ENCODE results near the gene LEFTY1. TPM values are rescaled to one million over a fixed set of nuclear protein-coding genes. Genes with fewer than 3 reads are reported as not detected.
A peak's percentile ranks its signal among the peaks of the same experiment; 100 is the strongest.

LEFTY1 gene
- total RNA-seq, 2 donors from 2014 or later, result 1.7 to 2.0 TPM

GRCh38 chr1:225866981-225867380 lies 22.0 kb downstream of the LEFTY1 start:
- Histone ChIP-seq H3K4me1 (replicated peaks) (no peaks in the 10 kb centered on the region), H3K27me3 (replicated peaks; ENCODE audit: insufficient read depth) (no peaks in the 10 kb centered on the region)
- WGBS, result 41% methylated on average over 6 of the region's 6 CpGs

DNA sequence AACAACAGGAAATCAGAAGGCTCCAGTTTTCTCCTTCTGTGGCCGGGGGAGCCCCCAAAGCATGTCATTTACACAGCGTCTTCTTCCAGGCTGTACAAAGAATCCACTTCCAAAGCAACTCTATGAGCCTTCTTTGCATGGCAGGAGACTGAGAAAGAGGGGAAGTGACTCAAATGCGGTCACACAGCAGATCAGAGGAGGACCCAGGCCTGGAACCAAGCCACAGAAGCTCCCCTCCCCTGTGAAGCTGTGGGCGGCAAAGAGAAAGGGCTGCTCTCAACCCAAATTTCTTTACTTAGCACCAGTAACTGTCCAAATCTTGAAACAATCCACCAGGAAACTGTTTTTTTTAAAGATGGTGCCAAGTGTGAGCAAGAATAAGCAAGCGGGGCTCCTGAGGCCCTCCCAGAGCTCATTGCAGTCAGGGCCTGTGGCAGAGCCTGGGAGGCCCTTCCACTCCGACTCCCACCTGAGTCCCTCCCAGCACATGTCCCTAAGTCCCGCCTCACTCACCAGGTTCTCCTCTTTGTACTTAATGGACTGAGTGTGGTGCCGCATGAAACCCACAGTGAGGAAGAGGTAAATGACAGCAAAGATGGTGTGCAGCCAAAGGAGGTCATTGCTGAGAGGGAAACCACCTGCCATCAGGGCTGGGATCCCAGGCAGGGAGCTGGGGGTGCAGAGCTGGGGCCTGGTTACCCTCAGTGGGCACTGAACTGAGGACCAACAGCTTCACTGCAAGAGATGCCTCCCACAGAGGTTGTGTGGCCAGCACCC lies 22.7 kb downstream of the LEFTY1 start:
- intact Hi-C loops (cut with DNase I), result no loop called here

More at GRCh38 chr1:225866981-225867380, 22.0 kb downstream of the LEFTY1 start:
- DNase-seq (ENCODE audit: low spot score), result no peak
- TF ChIP-seq POLR2AphosphoS5 (IDR thresholded peaks at IDR 0.05) (no peak), POLR2A (IDR thresholded peaks at IDR 0.05) (no peak), CTCF (IDR thresholded peaks at IDR 0.05) (no peak)
- intact Hi-C loops (cut with DNase I), result no loop called here
- Histone ChIP-seq H3K4me3 (no peak overlapping the region), H3K9me3 (no peaks in the 10 kb centered on the region), H3K36me3 (peaks cover 5 to 17% of the 10 kb centered on the region in 2 donors), H3K27ac (no peak overlapping the region)

DNA sequence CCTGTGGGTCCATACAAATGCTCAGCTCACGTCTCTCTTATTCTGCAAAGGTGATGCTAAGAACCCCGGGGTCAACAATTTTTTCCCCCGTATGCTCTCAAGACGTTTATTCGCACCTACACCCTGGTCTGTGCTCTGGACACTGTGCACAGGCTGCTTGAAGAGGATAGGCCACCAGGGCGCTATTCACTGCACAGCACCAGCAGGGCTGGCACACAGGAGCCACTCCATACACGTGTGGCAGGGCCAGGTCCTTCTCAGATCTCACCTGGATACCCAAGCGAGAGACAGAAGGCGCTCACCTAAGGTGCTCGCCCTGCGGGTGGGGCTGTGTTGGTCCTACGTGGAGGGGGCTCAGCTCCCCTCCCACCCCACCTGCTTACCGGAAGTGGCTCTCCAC lies 23.4 kb downstream of the LEFTY1 start:
- no peaks in the 10 kb centered on the region for H3K9me3 ChIP-seq
- H3K4me3 ChIP-seq, result no peak overlapping the region
- H3K27me3 ChIP-seq (replicated peaks; ENCODE audit: insufficient read depth), result no peaks in the 10 kb centered on the region
- WGBS, result 82% methylated on average over 12 of the region's 13 CpGs
- intact Hi-C loops (cut with DNase I), result no loop called here
- H3K36me3 ChIP-seq, result peaks cover 13 to 25% of the 10 kb centered on the region in 2 donors
- TF ChIP-seq CTCF (IDR thresholded peaks at IDR 0.05), result no peak
- no peak for TF ChIP-seq POLR2A (IDR thresholded peaks at IDR 0.05)
- no peak for TF ChIP-seq POLR2AphosphoS5 (IDR thresholded peaks at IDR 0.05)
- no peak for DNase-seq (ENCODE audit: low spot score)
- H3K27ac ChIP-seq, result no peak overlapping the region
- H3K4me1 ChIP-seq (replicated peaks), result no peaks in the 10 kb centered on the region

More for the DNA sequence above, 22.7 kb downstream of the LEFTY1 start:
- Histone ChIP-seq H3K27me3 (replicated peaks; ENCODE audit: insufficient read depth) (no peaks in the 10 kb centered on the region), H3K4me3 (no peak overlapping the region), H3K36me3 (peaks cover 12 to 23% of the 10 kb centered on the region in 2 donors), H3K9me3 (no peaks in the 10 kb centered on the region), H3K27ac (no peak overlapping the region), H3K4me1 (replicated peaks) (no peaks in the 10 kb centered on the region)
- no peak for DNase-seq (ENCODE audit: low spot score)
- WGBS, result 52% methylated on average over 8 of the region's 8 CpGs
- TF ChIP-seq POLR2AphosphoS5 (IDR thresholded peaks at IDR 0.05) (no peak), CTCF (IDR thresholded peaks at IDR 0.05) (no peak), POLR2A (IDR thresholded peaks at IDR 0.05) (no peak)

GRCh38 chr1:225863167-225863566 lies 25.8 kb downstream of the LEFTY1 start:
- intact Hi-C loops (cut with DNase I), result no loop called here
- H3K27me3 ChIP-seq (replicated peaks; ENCODE audit: insufficient read depth), result no peaks in the 10 kb centered on the region
- H3K4me3 ChIP-seq, result no peak overlapping the region
- H3K9me3 ChIP-seq, result no peaks in the 10 kb centered on the region
- DNase-seq (ENCODE audit: low spot score), result no peak
- peaks cover 17 to 28% of the 10 kb centered on the region in 2 donors for H3K36me3 ChIP-seq
- no peak for TF ChIP-seq POLR2A (IDR thresholded peaks at IDR 0.05)
- TF ChIP-seq POLR2AphosphoS5 (IDR thresholded peaks at IDR 0.05), result no peak
- TF ChIP-seq CTCF (IDR thresholded peaks at IDR 0.05), result no peak
- WGBS, result 60% methylated on average over 5 of the region's 5 CpGs
- peak overlapping the region in 1 of 2 donors; percentile 30 for H3K27ac ChIP-seq
- H3K4me1 ChIP-seq (replicated peaks), result no peaks in the 10 kb centered on the region

GRCh38 chr1:225862581-225862950 lies 26.4 kb downstream of the LEFTY1 start:
- Histone ChIP-seq H3K9me3 (no peaks in the 10 kb centered on the region), H3K27me3 (replicated peaks; ENCODE audit: insufficient read depth) (no peaks in the 10 kb centered on the region), H3K4me1 (replicated peaks) (no peaks in the 10 kb centered on the region), H3K36me3 (peaks cover 17 to 28% of the 10 kb centered on the region in 2 donors), H3K27ac (no peak overlapping the region), H3K4me3 (no peak overlapping the region)
- WGBS, result 89% methylated on average over 13 of the region's 13 CpGs
- intact Hi-C loops (cut with DNase I), result no loop called here
- TF ChIP-seq POLR2A (IDR thresholded peaks at IDR 0.05), result no peak
- no peak for TF ChIP-seq POLR2AphosphoS5 (IDR thresholded peaks at IDR 0.05)
- no peak for TF ChIP-seq CTCF (IDR thresholded peaks at IDR 0.05)
- DNase-seq (ENCODE audit: low spot score), result no peak

Data from prostate gland (tissue), 2 donors.